ENCODE data around the gene CPNE2.

GRCh38 chr16:57048095-57048494 lies 44.3 kb upstream of the CPNE2 start:
- no peak for TF ChIP-seq CTCF (IDR thresholded peaks at IDR 0.05)
- TF ChIP-seq JUN (IDR thresholded peaks at IDR 0.05) = no peak
- no peak for TF ChIP-seq POLR2A (IDR thresholded peaks at IDR 0.05; ENCODE audit: low read length)
- TF ChIP-seq EP300 (IDR thresholded peaks at IDR 0.05) = no peak
- TF ChIP-seq, protein P1, sequence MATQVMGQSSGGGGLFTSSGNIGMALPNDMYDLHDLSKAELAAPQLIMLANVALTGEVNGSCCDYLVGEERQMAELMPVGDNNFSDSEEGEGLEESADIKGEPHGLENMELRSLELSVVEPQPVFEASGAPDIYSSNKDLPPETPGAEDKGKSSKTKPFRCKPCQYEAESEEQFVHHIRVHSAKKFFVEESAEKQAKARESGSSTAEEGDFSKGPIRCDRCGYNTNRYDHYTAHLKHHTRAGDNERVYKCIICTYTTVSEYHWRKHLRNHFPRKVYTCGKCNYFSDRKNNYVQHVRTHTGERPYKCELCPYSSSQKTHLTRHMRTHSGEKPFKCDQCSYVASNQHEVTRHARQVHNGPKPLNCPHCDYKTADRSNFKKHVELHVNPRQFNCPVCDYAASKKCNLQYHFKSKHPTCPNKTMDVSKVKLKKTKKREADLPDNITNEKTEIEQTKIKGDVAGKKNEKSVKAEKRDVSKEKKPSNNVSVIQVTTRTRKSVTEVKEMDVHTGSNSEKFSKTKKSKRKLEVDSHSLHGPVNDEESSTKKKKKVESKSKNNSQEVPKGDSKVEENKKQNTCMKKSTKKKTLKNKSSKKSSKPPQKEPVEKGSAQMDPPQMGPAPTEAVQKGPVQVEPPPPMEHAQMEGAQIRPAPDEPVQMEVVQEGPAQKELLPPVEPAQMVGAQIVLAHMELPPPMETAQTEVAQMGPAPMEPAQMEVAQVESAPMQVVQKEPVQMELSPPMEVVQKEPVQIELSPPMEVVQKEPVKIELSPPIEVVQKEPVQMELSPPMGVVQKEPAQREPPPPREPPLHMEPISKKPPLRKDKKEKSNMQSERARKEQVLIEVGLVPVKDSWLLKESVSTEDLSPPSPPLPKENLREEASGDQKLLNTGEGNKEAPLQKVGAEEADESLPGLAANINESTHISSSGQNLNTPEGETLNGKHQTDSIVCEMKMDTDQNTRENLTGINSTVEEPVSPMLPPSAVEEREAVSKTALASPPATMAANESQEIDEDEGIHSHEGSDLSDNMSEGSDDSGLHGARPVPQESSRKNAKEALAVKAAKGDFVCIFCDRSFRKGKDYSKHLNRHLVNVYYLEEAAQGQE (IDR thresholded peaks at IDR 0.05) = no peak
- TF ChIP-seq ZC3H11A (IDR thresholded peaks at IDR 0.05) = no peak
- TF ChIP-seq KDM1A (IDR thresholded peaks at IDR 0.05; ENCODE audit: low read depth) = no peak
- TF ChIP-seq, protein P2, sequence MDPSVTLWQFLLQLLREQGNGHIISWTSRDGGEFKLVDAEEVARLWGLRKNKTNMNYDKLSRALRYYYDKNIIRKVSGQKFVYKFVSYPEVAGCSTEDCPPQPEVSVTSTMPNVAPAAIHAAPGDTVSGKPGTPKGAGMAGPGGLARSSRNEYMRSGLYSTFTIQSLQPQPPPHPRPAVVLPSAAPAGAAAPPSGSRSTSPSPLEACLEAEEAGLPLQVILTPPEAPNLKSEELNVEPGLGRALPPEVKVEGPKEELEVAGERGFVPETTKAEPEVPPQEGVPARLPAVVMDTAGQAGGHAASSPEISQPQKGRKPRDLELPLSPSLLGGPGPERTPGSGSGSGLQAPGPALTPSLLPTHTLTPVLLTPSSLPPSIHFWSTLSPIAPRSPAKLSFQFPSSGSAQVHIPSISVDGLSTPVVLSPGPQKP (IDR thresholded peaks at IDR 0.05; ENCODE audit: low read depth, low read length) = no peak
- no peak for TF ChIP-seq USF2 (IDR thresholded peaks at IDR 0.05)
- no peak for TF ChIP-seq RNF2 (IDR thresholded peaks at IDR 0.05; ENCODE audit: borderline replicate concordance, low read depth)
- TF ChIP-seq KDM5A (IDR thresholded peaks at IDR 0.05) = no peak

Measured in A549 (cell line).